NCI-H510A treated with DMSO at 0.1 percent for 48 hours (cell line): ENCODE measurements around the gene CD72.
"Not testable (repeated sequence)": the region's sequence is repeated elsewhere in the genome, so short reads cannot be mapped to it uniquely, and the experiment has no call there.

ENCODE experiments used
- DNase-seq: peaks from one replicate; lab custom pipeline; 2025; lab: John Stamatoyannopoulos, UW

Gene CD72

DNA sequence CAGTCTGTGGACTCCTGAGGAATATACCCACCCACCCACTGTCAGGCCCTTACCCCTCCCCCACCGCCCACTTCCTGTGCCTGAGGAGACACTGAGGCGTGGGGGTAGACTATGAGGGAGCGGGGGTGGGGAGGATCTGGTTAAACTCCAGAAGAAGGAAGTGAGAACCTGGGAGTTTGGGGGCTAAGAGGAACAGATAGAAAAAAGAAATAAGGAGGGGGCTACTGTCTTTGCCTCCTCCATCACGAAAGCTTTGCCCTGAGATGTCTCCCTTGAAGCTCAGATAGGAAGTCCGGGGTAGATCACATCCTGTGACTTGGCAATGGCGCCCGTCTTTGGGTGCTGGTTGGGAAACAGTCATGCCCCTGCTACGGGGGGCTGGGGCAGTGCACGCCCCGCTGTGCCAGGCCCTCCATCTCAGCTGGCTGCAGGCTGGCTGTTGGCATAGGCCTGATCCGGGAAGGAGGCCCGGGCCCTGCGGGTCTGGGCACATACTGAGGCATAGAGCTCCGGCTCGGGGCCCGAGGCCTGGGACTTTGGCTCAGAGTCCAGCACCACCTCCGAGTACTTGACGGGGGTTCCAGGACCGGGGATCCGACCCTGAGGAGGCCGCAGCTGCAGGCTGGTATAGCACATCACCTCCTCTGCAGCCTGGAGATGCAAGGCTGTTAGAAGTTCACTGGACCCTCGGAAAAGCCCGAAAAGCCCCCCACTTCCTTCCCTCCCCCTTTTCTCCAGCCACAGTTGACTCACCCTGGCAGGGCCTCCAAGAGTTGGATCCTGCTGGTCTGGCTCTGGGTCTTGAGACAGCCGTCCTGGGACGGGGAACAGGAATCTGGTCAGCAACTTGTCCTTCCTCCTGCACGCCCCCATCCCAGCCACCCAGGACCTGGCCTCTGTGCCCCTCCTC, 31.5 kb upstream of the CD72 start:
- DNase-seq = no peak

DNA sequence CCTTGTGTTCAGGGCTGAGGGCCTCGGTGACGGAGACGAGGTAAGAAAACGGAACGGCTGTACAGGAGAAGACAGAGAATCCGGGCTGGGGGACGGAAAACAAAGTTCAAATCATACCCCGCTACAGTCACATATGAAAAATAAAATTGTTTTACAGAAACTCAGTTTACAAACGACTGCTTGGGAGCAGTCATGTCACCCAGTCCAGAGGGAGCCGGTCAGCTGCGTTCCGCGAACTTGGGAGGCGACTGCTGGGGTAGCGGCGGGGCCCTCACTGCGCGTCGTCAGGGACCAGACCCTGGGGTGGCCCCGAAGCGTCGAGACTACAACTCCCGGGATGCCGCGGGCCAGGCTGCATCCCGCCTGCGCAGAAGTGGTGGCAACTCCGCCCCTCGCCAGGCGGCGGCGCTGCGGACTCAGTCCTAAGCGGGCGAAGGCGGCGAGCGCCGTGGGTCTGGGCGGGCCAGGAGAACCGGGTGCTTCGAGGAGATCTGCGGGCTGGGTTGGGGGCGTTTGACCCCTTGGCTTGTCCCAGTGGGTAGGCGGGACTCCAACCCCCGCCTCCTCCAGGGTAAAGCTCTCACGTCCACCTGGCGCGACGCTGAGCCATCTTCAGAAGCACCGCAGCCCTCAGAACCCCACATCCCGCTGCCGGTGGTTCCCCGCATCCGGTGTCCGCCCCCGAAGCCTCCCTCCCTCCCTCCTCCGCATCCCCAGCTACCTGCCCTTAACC, 28.5 kb upstream of the CD72 start:
- peak; percentile 76 for DNase-seq

- peak; percentile 39 for DNase-seq
Observed at GRCh38 chr9:35646153-35646532, 27.9 kb upstream of the CD72 start.

DNA sequence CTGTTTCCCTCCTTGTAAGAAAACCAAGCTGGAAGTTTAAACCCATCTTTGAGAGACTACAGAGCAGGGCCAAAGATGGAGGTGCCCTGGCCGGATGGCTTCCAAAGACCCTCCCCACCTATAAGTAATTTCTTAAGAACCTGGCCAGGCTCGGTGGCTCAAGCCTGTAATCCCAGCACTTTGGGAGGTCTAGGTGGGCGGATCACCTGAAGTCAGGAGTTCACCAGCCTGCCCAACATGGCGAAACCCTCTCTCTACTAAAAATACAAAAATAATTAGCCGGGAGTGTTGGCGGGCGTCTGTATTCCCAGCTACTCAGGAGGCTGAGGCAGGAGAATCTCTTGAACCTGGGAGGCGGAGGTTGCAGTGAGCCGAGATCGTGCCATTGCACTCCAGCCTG, 27.5 kb upstream of the CD72 start:
- not testable (repeated sequence) for DNase-seq

DNA sequence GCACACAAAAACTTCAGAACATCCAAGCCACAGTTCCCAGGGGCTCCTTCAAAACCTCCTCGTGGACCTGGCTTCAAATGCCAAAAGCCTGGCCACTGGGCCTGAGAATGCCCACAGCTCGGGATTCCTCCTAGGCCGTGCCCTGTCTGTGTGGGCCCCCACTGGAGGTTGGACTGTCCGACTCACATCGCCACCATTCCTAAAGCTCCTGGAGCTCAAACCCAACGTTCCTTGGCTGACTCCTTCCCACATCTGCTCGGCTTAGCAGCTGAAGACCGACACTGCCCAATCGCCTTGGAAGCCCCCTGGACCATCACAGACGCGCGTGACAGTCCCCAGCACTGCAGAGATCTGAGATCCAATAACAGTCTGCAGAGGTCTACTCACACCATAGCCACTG, 24.8 kb upstream of the CD72 start:
- DNase-seq = no peak

DNA sequence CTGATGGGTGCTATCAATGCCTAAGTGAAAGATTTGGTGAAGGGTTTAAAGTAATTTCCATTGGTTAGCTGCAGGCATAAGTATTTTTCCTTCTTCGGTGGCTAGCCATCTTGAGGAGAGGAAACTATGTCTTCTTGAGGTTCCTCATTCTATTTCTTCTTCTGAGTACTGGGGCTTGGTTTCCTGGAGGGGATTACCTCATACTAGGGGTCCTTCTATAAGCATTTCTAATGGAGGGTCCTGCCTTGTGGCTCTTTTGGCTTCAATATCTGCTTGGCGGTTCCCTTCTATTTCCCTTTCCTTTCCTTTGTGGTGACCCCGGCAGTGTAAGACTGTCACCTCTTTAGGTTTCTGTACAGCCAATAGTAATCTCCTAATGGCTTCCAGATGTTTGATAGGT, 23.3 kb upstream of the CD72 start:
- DNase-seq = not testable (repeated sequence)

- not testable (repeated sequence) for DNase-seq
Observed at GRCh38 chr9:35640431-35640830, 22.2 kb upstream of the CD72 start.

GRCh38 chr9:35639631-35640030, 21.4 kb upstream of the CD72 start:
- no peak for DNase-seq

DNA sequence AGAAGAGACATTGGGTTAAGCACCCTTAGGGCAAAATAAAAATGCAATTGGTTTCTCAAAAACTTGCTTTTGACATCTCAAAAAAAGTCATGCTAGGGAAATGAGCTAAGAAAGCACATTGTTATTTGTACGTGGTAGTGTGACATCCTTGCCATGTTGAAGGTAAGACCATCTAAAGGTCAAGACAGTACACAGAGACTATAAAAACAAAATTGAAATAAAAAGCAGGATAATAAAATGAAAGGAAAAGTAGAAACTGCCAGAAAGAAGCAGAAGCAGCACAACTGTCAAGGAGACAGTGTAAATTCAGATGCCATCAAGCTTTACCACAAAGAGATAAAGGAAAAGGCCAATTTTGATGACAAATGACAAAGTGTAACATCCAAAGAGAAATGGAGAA, 21.0 kb upstream of the CD72 start:
- DNase-seq = not testable (repeated sequence)

- not testable (repeated sequence) for DNase-seq
Observed at GRCh38 chr9:35638751-35639150, 20.5 kb upstream of the CD72 start.

DNA sequence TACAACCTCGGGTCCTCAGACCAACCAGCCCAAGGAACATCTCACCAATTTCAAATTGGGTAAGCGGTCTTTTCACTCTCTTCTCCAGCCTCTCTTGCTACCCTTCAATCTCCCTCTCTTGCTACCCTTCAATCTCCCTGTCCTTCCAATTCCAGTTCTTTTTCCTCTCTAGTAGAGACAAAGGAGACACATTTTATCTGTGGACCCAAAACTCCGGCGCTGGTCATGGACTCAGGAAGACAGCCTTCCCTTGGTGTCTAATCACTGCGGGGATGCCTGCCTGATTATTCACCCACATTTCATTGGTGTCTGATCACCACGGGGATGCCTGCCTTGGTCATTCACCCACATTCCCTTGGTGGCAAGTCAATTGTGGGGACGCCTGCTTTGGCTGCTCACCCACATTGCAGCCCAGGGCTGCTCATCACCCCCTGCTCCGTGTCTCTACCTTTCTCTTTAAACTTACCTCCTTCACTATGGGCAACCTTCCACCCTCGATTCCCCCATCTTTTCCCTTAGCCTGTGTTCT, 19.3 kb upstream of the CD72 start:
- DNase-seq = not testable (repeated sequence)

- not testable (repeated sequence) for DNase-seq
Observed at GRCh38 chr9:35636877-35637246, 18.6 kb upstream of the CD72 start.

- DNase-seq = no peak
Observed at GRCh38 chr9:35636135-35636876, 18.1 kb upstream of the CD72 start.

- DNase-seq = no peak
Observed at GRCh38 chr9:35635730-35636129, 17.5 kb upstream of the CD72 start.

- DNase-seq = no peak
Observed at GRCh38 chr9:35629597-35629996, 11.4 kb upstream of the CD72 start.

DNA sequence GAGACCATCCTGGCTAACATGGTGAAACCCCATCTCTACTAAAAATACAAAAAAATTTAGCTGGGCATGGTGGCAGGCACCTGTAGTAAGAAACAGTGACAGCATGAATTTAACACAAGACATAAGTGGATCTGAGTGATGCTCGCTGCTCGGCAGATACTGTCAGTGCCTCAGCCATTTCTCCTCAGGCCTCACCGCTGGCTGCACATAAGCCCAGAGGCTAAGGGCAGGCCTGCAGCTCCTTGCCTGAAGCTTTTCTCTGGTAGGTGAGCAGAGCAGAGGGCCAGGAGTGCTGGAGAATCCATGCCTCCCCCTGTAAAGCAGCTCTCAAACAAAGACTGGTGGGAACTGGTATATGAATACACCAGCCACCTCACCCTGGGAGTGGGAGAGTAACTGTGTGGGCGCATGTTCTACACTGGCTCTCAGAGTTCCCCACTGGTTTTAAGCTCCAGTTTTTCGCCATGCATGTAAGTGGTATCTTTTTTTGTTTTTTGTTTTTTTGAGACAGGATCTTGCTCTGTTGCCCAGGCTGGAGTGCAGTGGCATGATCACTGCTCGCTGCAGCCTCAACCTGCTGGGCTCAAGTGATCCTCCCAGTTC, 10.3 kb upstream of the CD72 start:
- DNase-seq = no peak

DNA sequence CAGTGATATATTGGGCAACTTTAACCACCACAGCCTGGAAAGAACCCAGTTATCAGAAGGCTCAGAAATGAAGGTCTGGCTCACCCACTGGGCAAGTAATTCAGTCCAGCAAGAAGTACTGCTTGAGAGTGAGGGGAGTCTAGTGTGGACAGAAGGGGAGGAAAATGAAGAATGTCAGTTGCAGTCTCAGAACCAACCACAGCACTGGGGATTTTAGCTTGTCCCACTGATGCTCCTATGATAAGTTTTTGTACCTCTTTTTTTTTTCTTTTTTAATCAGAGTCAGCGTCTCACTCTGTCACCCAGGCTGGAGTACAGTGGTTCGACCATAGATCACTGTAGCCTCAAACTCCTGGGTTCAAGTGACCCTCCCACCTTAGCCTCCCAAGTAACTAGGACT, 9.4 kb upstream of the CD72 start:
- no peak for DNase-seq

DNA sequence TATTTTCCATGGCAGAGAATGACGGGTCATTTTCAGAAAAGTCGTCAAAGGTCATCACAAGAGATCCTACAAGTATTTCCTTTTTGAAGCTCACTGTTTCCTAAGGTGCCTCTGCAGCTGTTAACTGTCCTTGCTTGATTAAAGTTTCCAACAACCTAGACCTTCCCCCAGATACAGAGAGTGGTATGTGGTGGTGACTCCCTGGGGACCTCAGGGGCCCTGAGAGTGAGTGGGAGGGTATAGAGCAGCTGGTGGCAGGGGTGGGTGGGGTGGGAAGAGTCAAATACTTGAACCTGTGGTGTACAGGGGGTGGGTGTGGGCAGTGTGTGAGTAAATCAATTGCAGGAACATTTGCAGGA, 1.6 kb upstream of the CD72 start:
- DNase-seq = no peak

- DNase-seq = no peak
Observed at GRCh38 chr9:35618854-35619799, 914 bp upstream of the CD72 start.

DNA sequence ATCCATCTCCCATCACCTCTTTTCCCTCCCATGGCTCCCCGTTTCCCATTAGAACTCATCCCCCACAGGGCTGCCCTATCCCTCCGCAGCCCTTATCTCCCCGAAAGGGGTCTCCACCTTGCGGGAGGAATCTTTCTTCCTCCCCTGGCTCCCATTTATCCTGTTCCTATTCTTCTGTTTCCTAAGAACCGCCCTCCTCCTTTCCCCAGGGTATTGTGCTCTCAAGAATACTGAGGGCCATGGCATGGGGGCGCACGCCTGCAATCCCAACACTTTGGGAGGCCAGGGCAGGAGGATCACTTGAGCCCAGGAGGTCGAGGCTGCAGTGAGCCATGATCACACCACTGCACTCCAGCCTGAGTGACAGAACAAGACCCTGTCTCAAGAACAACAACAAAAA, 665 bp downstream of the CD72 start:
- no peak for DNase-seq
